H9 (cell line): ENCODE results near the gene WDR7. TPM values are rescaled to one million over a fixed set of nuclear protein-coding genes. Genes with fewer than 3 reads are reported as not detected.

Experiments used
- DNase-seq: peaks from one replicate; pipeline ENCODE4 v3.0.0-alpha.2; 2017
- H2AFZ ChIP-seq: one replicate; pipeline ENCODE4 v1.6.1; 2013; ENCODE audit warnings: mild to moderate bottlenecking, low read length, control low read depth, moderate library complexity
- H2AK5ac ChIP-seq: 2 replicates; pipeline ENCODE4 v1.6.1; 2013; ENCODE audit warnings: low read length, control low read depth, mixed read lengths; ENCODE audit not compliant: insufficient read length
- H2BK120ac ChIP-seq: one replicate; pipeline ENCODE4 v1.6.1; 2013; ENCODE audit warnings: low read depth, mild to moderate bottlenecking, low read length, control low read depth, inconsistent platforms; ENCODE audit not compliant: poor library complexity, severe bottlenecking
- H2BK12ac ChIP-seq: 2 replicates; pipeline ENCODE4 v1.6.1; 2013; ENCODE audit warnings: low read length, control low read depth, mixed read lengths, low read depth; ENCODE audit not compliant: insufficient read length
- H2BK15ac ChIP-seq: 2 replicates; pipeline ENCODE4 v1.6.1; 2013; ENCODE audit warnings: low read depth, low read length, control low read depth
- H2BK20ac ChIP-seq: one replicate; pipeline ENCODE4 v1.6.1; 2013; ENCODE audit warnings: low read depth, mild to moderate bottlenecking, low read length, control low read depth, inconsistent platforms; ENCODE audit not compliant: poor library complexity, severe bottlenecking
- H2BK5ac ChIP-seq: 2 replicates; pipeline ENCODE4 v1.6.1; 2013; ENCODE audit warnings: low read length, control low read depth, mixed read lengths; ENCODE audit not compliant: insufficient read length
- H3K14ac ChIP-seq: 2 replicates; pipeline ENCODE4 v1.6.1; 2013; ENCODE audit warnings: low read length, control low read depth; ENCODE audit not compliant: insufficient read depth
- H3K18ac ChIP-seq: 2 replicates; pipeline ENCODE4 v1.6.1; 2013; ENCODE audit warnings: low read depth, mild to moderate bottlenecking, mixed read lengths, low read length, control low read depth; ENCODE audit not compliant: insufficient read length
- H3K23ac ChIP-seq: 2 replicates; pipeline ENCODE4 v1.6.1; 2013; ENCODE audit warnings: low read length, control low read depth, mixed read lengths, low read depth; ENCODE audit not compliant: insufficient read length
- H3K23me2 ChIP-seq: 2 replicates; pipeline ENCODE4 v1.6.1; 2013; ENCODE audit warnings: low read depth, mild to moderate bottlenecking, mixed read lengths, low read length, control low read depth; ENCODE audit not compliant: insufficient read length, poor library complexity, severe bottlenecking
- H3K27ac ChIP-seq: 2 replicates; pipeline ENCODE4 v1.5.1; 2013; ENCODE audit warnings: low read length, control low read depth, mixed read lengths, low read depth; ENCODE audit not compliant: insufficient read length
- H3K27me3 ChIP-seq: 2 replicates; pipeline ENCODE4 v1.6.1; 2013; ENCODE audit warnings: low read length, control low read depth, inconsistent platforms; ENCODE audit not compliant: insufficient read depth
- H3K4ac ChIP-seq: 2 replicates; pipeline ENCODE4 v1.6.1; 2013; ENCODE audit warnings: low read depth, mild to moderate bottlenecking, control low read depth, inconsistent platforms, low read length, moderate library complexity
- H3K4me1 ChIP-seq: 2 replicates; pipeline ENCODE4 v1.6.1; 2013; ENCODE audit warnings: low read length, control low read depth, inconsistent platforms; ENCODE audit not compliant: insufficient read depth
- H3K4me2 ChIP-seq: 2 replicates; pipeline ENCODE4 v1.6.1; 2013; ENCODE audit warnings: low read length, control low read depth, mixed read lengths; ENCODE audit not compliant: insufficient read length, insufficient read depth
- H3K56ac ChIP-seq: 2 replicates; pipeline ENCODE4 v1.6.1; 2013; ENCODE audit warnings: low read depth, mild to moderate bottlenecking, mixed read lengths, low read length, control low read depth; ENCODE audit not compliant: insufficient read length
- H3K79me1 ChIP-seq: 2 replicates; pipeline ENCODE4 v1.6.1; 2013; ENCODE audit warnings: low read depth, mild to moderate bottlenecking, moderate library complexity, low read length, control low read depth, inconsistent platforms; ENCODE audit not compliant: insufficient read depth, poor library complexity, severe bottlenecking
- H3K79me2 ChIP-seq: 2 replicates; pipeline ENCODE4 v1.6.1; 2013; ENCODE audit warnings: low read length, control low read depth, inconsistent platforms; ENCODE audit not compliant: insufficient read depth
- H3K9ac ChIP-seq: 2 replicates; pipeline ENCODE4 v1.6.1; 2013; ENCODE audit warnings: low read length, control low read depth, mixed read lengths; ENCODE audit not compliant: insufficient read length; ENCODE audit errors: extremely low read depth
- H3K9me3 ChIP-seq: one replicate; pipeline ENCODE4 v1.6.1; 2013; ENCODE audit warnings: low read depth, low read length, inconsistent platforms; ENCODE audit not compliant: control insufficient read depth
- H3T11ph ChIP-seq: one replicate; pipeline ENCODE4 v1.6.1; 2013; ENCODE audit warnings: mild to moderate bottlenecking, low read length, control low read depth, inconsistent platforms
- H4K20me1 ChIP-seq: one replicate; pipeline ENCODE4 v1.6.1; 2013; ENCODE audit not compliant: control insufficient read depth, insufficient read length, insufficient read depth
- H4K5ac ChIP-seq: 2 replicates; pipeline ENCODE4 v1.6.1; 2013; ENCODE audit warnings: low read depth, mild to moderate bottlenecking, mixed read lengths, low read length, control low read depth; ENCODE audit not compliant: insufficient read length
- H4K8ac ChIP-seq: replicated peaks from 2 replicates; pipeline ENCODE4 v1.6.1; 2013; ENCODE audit warnings: low read length, control low read depth, mixed read lengths, low read depth; ENCODE audit not compliant: insufficient read length
- H4K91ac ChIP-seq: 2 replicates; pipeline ENCODE4 v1.6.1; 2013; ENCODE audit warnings: low read depth, mild to moderate bottlenecking, moderate library complexity, mixed read lengths, low read length, control low read depth; ENCODE audit not compliant: insufficient read length
- H3K27ac Mint-ChIP-seq, 3 experiments: 2 replicates in 2 of 3; 3 replicates in 1 of 3; pipeline ENCODE4 v1.8.0; 2020 to 2021; ENCODE audit warnings: mixed read lengths in 3 of 3, mild to moderate bottlenecking in 1 of 3, moderate library complexity in 1 of 3
- H3K27me3 Mint-ChIP-seq: 2 replicates; pipeline ENCODE4 v1.8.0; 2021; ENCODE audit warnings: low read depth, mild to moderate bottlenecking, moderate library complexity, mixed read lengths
- H3K36me3 Mint-ChIP-seq, 3 experiments: 2 replicates in 2 of 3; 3 replicates in 1 of 3; pipeline ENCODE4 v1.8.0; 2020 to 2021; ENCODE audit warnings: low read depth in 3 of 3, mixed read lengths in 3 of 3; ENCODE audit not compliant: insufficient read depth in 1 of 3
- H3K4me1 Mint-ChIP-seq, 2 experiments: 2 replicates each; pipeline ENCODE4 v1.8.0; 2020; ENCODE audit warnings: mixed read lengths in 2 of 2
- H3K4me3 Mint-ChIP-seq, 2 experiments: 2 replicates in 1 of 2; 3 replicates in 1 of 2; pipeline ENCODE4 v1.8.0; 2020 to 2021; ENCODE audit warnings: mild to moderate bottlenecking in 2 of 2, mixed read lengths in 2 of 2, moderate library complexity in 1 of 2
- H3K9me3 Mint-ChIP-seq, 2 experiments: 2 replicates in 1 of 2; 3 replicates in 1 of 2; pipeline ENCODE4 v1.8.0; 2020; ENCODE audit warnings: mild to moderate bottlenecking in 2 of 2, mixed read lengths in 2 of 2, moderate library complexity in 1 of 2
- WGBS: extraction: QIAGEN DNeasy Blood & Tissue Kit; methylation state at CpG from one replicate; pipeline ENCODE4 v1.1.7; 2013; ENCODE audit warnings: missing lambda C conversion rate, low lambda C conversion rate, mixed read lengths; ENCODE audit not compliant: insufficient read length; ENCODE audit errors: extremely low coverage; 5-methylcytosine and 5-hydroxymethylcytosine counted together
- total RNA-seq: library from RNA; stranded (reverse); gene quantifications from 2 replicates; pipeline ENCODE4 v1.2.1, GENCODE V29; 2021
- TF ChIP-seq, protein P1 (sequence below): fragments of 200-600 bp; sonication (generic); conservative IDR thresholded peaks from 3 replicates; pipeline ENCODE4 v1.8.0; 2021; ENCODE audit warnings: antibody characterized with exemption, mild to moderate bottlenecking

WDR7 gene
- total RNA-seq, 1 experiment from 2014 or later, result 14.8 TPM

DNA sequence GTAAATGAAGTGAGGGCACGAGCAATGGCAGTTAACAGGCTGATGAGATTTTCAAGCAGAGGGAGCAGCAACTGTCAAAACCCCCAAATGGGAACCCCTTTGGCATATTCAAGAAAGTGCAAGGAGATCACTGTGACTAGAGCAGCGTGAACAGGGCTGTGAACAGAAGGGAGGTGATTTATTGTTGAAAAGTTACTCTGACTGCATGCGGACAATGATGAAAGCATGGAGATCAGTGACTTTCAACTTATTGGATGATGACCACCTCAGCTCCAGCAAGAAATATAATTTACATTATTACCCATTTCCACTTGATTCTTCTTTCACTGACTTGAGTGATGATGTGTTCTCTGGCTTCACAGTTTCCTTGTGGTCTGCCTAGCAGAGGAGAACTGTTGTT, 308.0 kb downstream of the WDR7 start:
- no peaks in the 10 kb centered on the region for H3K9me3 ChIP-seq
- H3K56ac ChIP-seq, result no peak overlapping the region
- H3K27ac ChIP-seq, result no peak overlapping the region
- no peak overlapping the region for H2BK12ac ChIP-seq
- H2BK15ac ChIP-seq, result no peak overlapping the region
- Mint-ChIP-seq H3K36me3 (no peaks in the 10 kb centered on the region), H3K27me3 (no peaks in the 10 kb centered on the region), H3K9me3 (no peaks in the 10 kb centered on the region), H3K4me3 (no peak overlapping the region), H3K27ac (peak overlapping the region in 1 of 3 experiments; percentile 16; a peak in 2 of 7 replicates), H3K4me1 (peaks cover 12 to 13% of the 10 kb centered on the region in 2 experiments)
- H3K23ac ChIP-seq, result no peak overlapping the region
- no peak overlapping the region for H4K8ac ChIP-seq
- no peak for DNase-seq
- no peaks in the 10 kb centered on the region for H3K79me2 ChIP-seq
- no peak overlapping the region for H2AFZ ChIP-seq
- no peak overlapping the region for H4K5ac ChIP-seq
- no peak overlapping the region for H2AK5ac ChIP-seq
- H3K27me3 ChIP-seq, result no peaks in the 10 kb centered on the region
- no peak overlapping the region for H3K18ac ChIP-seq
- no peak overlapping the region for H3K4ac ChIP-seq
- no peak overlapping the region for H4K91ac ChIP-seq
- H2BK5ac ChIP-seq, result no peak overlapping the region
- H3K79me1 ChIP-seq, result no peaks in the 10 kb centered on the region
- H3K23me2 ChIP-seq, result no peaks in the 10 kb centered on the region
- no peak overlapping the region for H3K4me2 ChIP-seq
- no peaks in the 10 kb centered on the region for H4K20me1 ChIP-seq
- H3T11ph ChIP-seq, result no peak overlapping the region
- no peak overlapping the region for H2BK120ac ChIP-seq
- no peak overlapping the region for H3K9ac ChIP-seq
- no peaks in the 10 kb centered on the region; the same call in 1 of the 2 replicates for H3K4me1 ChIP-seq
- TF ChIP-seq, protein P1, sequence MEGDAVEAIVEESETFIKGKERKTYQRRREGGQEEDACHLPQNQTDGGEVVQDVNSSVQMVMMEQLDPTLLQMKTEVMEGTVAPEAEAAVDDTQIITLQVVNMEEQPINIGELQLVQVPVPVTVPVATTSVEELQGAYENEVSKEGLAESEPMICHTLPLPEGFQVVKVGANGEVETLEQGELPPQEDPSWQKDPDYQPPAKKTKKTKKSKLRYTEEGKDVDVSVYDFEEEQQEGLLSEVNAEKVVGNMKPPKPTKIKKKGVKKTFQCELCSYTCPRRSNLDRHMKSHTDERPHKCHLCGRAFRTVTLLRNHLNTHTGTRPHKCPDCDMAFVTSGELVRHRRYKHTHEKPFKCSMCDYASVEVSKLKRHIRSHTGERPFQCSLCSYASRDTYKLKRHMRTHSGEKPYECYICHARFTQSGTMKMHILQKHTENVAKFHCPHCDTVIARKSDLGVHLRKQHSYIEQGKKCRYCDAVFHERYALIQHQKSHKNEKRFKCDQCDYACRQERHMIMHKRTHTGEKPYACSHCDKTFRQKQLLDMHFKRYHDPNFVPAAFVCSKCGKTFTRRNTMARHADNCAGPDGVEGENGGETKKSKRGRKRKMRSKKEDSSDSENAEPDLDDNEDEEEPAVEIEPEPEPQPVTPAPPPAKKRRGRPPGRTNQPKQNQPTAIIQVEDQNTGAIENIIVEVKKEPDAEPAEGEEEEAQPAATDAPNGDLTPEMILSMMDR, result no peak
- H3K14ac ChIP-seq, result no peak overlapping the region
- no CpG with 5 or more reads among the region's 3 CpGs for WGBS
- no peak overlapping the region for H2BK20ac ChIP-seq
